EL (cell line): Measurements from ENCODE around the gene YIPF2.

Experiments used
- DNase-seq: peaks from one replicate; pipeline ENCODE4 v3.0.0-alpha.2; 2016

YIPF2 gene

DNA sequence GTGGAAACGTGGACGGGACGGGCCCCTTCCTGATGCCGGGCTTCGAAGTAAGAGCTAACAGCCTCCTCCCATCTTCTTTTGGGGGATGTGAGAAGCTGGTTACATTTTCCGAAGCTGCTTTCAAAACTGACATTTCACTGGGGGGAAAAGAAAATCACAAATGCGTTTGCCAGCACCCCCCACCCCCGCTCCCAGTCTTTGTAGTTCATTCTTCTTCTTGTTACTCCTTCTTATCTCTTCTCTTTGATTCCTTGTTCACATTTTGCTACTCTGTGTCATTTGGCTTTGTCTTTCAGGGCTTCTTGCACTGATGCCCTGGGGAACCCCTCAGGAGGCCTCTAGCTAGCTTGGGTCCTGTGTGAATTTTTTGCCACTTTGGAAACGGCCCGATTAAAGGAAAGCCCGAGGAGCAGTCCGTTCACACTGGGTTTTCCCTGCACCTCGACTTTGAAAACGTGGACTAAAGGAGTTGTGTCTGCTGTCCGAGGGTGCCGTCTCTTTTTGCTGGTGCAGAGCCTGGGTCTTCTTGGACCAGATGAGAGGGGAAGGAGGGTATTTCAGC is 55.8 kb downstream of the YIPF2 start:
- peak; percentile 36 for DNase-seq
